ENCODE data around the gene OR10H1. TPM values are rescaled to one million over a fixed set of nuclear protein-coding genes. Genes with fewer than 3 reads are reported as not detected.
"Not testable (repeated sequence)": the region's sequence is repeated elsewhere in the genome, so short reads cannot be mapped to it uniquely, and the experiment has no call there.

The OR10H1 gene
- total and polyA plus RNA-seq, 7 donors: not detected

- H3K27ac ChIP-seq: no peak overlapping the region
- intact Hi-C loops (cut with DNase I): no loop called here
- no peaks in the 10 kb centered on the region for H3K27me3 ChIP-seq
- TF ChIP-seq POLR2AphosphoS5 (IDR thresholded peaks at IDR 0.05): no peak
- no peak for TF ChIP-seq POLR2A (IDR thresholded peaks at IDR 0.05)
- no peak for TF ChIP-seq CTCF (IDR thresholded peaks at IDR 0.05)
- no peak for TF ChIP-seq EP300 (IDR thresholded peaks at IDR 0.05)
- no peak for DNase-seq
- no peaks in the 10 kb centered on the region for H3K4me1 ChIP-seq
- no peaks in the 10 kb centered on the region for H3K36me3 ChIP-seq
- no peak overlapping the region for H3K4me3 ChIP-seq
- H3K9me3 ChIP-seq: no peaks in the 10 kb centered on the region
- WGBS, 2 donors: 48 to 58% methylated on average over 5 of the region's 5 CpGs
These were observed 27.9 kb upstream of the OR10H1 start for GRCh38 chr19:15843203-15843893.

GRCh38 chr19:15841875-15842569 lies 26.6 kb upstream of the OR10H1 start:
- intact Hi-C loops (cut with DNase I): no loop called here
- WGBS, 2 donors: 65 to 66% methylated on average over 11 of the region's 11 CpGs
- Histone ChIP-seq H3K36me3 (no peaks in the 10 kb centered on the region), H3K4me1 (peaks cover 0 to 5% (median 0%) of the 10 kb centered on the region in 4 donors), H3K27ac (no peak overlapping the region), H3K4me3 (no peak overlapping the region), H3K9me3 (no peaks in the 10 kb centered on the region), H3K27me3 (no peaks in the 10 kb centered on the region)
- DNase-seq: no peak
- TF ChIP-seq CTCF (IDR thresholded peaks at IDR 0.05) (no peak), EP300 (IDR thresholded peaks at IDR 0.05) (no peak), POLR2AphosphoS5 (IDR thresholded peaks at IDR 0.05) (no peak), POLR2A (IDR thresholded peaks at IDR 0.05) (no peak)

GRCh38 chr19:15840833-15841232 lies 25.4 kb upstream of the OR10H1 start:
- Histone ChIP-seq H3K27me3 (no peaks in the 10 kb centered on the region), H3K27ac (no peak overlapping the region), H3K9me3 (no peaks in the 10 kb centered on the region), H3K36me3 (no peaks in the 10 kb centered on the region), H3K4me3 (no peak overlapping the region), H3K4me1 (peaks cover 0 to 9% (median 3%) of the 10 kb centered on the region in 4 donors)
- intact Hi-C loops (cut with DNase I): no loop called here
- TF ChIP-seq CTCF (IDR thresholded peaks at IDR 0.05) (no peak), EP300 (IDR thresholded peaks at IDR 0.05) (no peak), POLR2AphosphoS5 (IDR thresholded peaks at IDR 0.05) (no peak), POLR2A (IDR thresholded peaks at IDR 0.05) (no peak)
- no peak for DNase-seq
- WGBS, 2 donors: 72 to 76% methylated on average over 2 of the region's 2 CpGs

- not testable (repeated sequence) for DNase-seq, H3K27me3 ChIP-seq, H3K27ac ChIP-seq, H3K36me3 ChIP-seq, H3K4me3 ChIP-seq, H3K9me3 ChIP-seq
- H3K4me1 ChIP-seq: peaks cover 0 to 13% (median 6%) of the 10 kb centered on the region in 4 donors
- intact Hi-C loops (cut with DNase I): loop anchor here (5.0 to 10.0 kb wide), 5 partner anchors 58 to 632 kb away; partner anchors contain the start of genes EPS15L1, FAM32A and RAB8A
- WGBS, 2 donors: 61 to 75% methylated on average over 4 of the region's 4 CpGs
These were observed 24.4 kb upstream of the OR10H1 start for GRCh38 chr19:15839888-15840287.

DNA sequence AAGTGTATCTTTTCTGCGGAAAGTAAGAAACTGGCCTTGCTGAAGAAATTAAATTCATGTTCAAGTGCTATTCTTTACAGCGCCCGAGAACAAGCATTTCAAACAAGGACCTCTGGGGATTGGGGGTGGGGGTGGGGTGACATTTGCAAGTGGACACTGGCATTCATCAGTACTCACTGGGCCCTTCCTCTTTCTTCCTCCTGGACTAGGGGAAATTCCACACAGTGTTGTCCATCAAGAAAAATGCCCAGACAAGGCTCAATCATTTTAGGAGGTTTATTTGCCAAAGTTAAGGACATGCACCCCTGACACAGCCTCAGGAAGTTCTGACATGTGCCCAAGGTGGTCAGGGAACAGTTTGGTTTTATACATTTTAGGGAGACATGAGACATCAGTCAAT lies 22.9 kb upstream of the OR10H1 start:
- intact Hi-C loops (cut with DNase I): loop anchor here (5.0 to 10.0 kb wide), 5 partner anchors 56 to 634 kb away; partner anchors contain the start of genes EPS15L1, FAM32A and RAB8A
- no peak for DNase-seq
- H3K4me1 ChIP-seq: peaks cover 0 to 13% (median 6%) of the 10 kb centered on the region in 4 donors
- no peak for TF ChIP-seq POLR2A (IDR thresholded peaks at IDR 0.05)
- TF ChIP-seq EP300 (IDR thresholded peaks at IDR 0.05): no peak
- no peak for TF ChIP-seq POLR2AphosphoS5 (IDR thresholded peaks at IDR 0.05)
- TF ChIP-seq CTCF (IDR thresholded peaks at IDR 0.05): no peak
- WGBS, 2 donors: 97% methylated on average over 3 of the region's 3 CpGs
- H3K27me3 ChIP-seq: no peaks in the 10 kb centered on the region
- no peak overlapping the region for H3K4me3 ChIP-seq
- no peak overlapping the region for H3K27ac ChIP-seq
- no peaks in the 10 kb centered on the region for H3K9me3 ChIP-seq
- H3K36me3 ChIP-seq: no peaks in the 10 kb centered on the region
